Liver (tissue), 9 donors: Measurements from ENCODE around the gene GMEB2. TPM values are rescaled to one million over a fixed set of nuclear protein-coding genes. Genes with fewer than 3 reads are reported as not detected.

Experiments used
- DNase-seq: peaks from one replicate; pipeline ENCODE4 v3.0.0-alpha.2; 2017; ENCODE audit warnings: low spot score
- H3K27ac ChIP-seq, 2 donors: one replicate each; pipeline ENCODE4 v1.7.0; 2013; ENCODE audit warnings: inconsistent platforms in 2 of 2, low read length in 2 of 2, control low read depth in 1 of 2, low read depth in 1 of 2, mild to moderate bottlenecking in 1 of 2
- H3K27me3 ChIP-seq, 4 donors: one replicate each; pipeline versions ENCODE4 v1.6.1 to v1.7.0; 2013; ENCODE audit warnings: low read length in 3 of 4, inconsistent platforms in 1 of 4, mild to moderate bottlenecking in 1 of 4, moderate library complexity in 1 of 4; ENCODE audit not compliant: control insufficient read depth in 4 of 4, insufficient read depth in 4 of 4
- H3K36me3 ChIP-seq, 4 donors: one replicate each; pipeline versions ENCODE4 v1.6.1 to v1.7.0; 2013; ENCODE audit warnings: low read length in 3 of 4, mild to moderate bottlenecking in 3 of 4, low read depth in 1 of 4, moderate library complexity in 1 of 4; ENCODE audit not compliant: control insufficient read depth in 4 of 4, insufficient read depth in 3 of 4
- H3K4me1 ChIP-seq, 4 donors: one replicate each; pipeline versions ENCODE4 v1.6.1 to v1.7.0; 2013; ENCODE audit warnings: low read length in 3 of 4, mild to moderate bottlenecking in 3 of 4, moderate library complexity in 1 of 4; ENCODE audit not compliant: control insufficient read depth in 4 of 4, insufficient read depth in 4 of 4
- H3K4me3 ChIP-seq, 3 donors: one replicate each; pipeline versions ENCODE4 v1.6.1 to v1.7.0; 2013; ENCODE audit warnings: low read length in 3 of 3, control low read depth in 1 of 3, low read depth in 1 of 3, mild to moderate bottlenecking in 1 of 3
- H3K9ac ChIP-seq, 2 donors: one replicate each; pipeline ENCODE4 v1.7.0; 2013; ENCODE audit warnings: low read length in 2 of 2, mild to moderate bottlenecking in 2 of 2, moderate library complexity in 2 of 2, control low read depth in 1 of 2, low read depth in 1 of 2
- H3K9me3 ChIP-seq, 4 donors: one replicate each; pipeline versions ENCODE4 v1.6.1 to v1.7.0; 2013; ENCODE audit warnings: low read length in 3 of 4; ENCODE audit not compliant: control insufficient read depth in 4 of 4
- EGR1 ChIP-seq, 2 donors: IDR thresholded peaks; 2 replicates each; pipeline ENCODE4 v1.6.1; 2016 to 2018; ENCODE audit warnings: antibody characterized with exemption in 2 of 2, low read depth in 2 of 2
- FOXA1 ChIP-seq: IDR thresholded peaks from 2 replicates; pipeline ENCODE4 v1.6.1; 2016; ENCODE audit warnings: antibody characterized with exemption
- GABPA ChIP-seq, 2 donors: IDR thresholded peaks in 1 of 2; conservative IDR thresholded peaks in 1 of 2; 2 replicates each; pipeline ENCODE4 v1.6.1; 2016; ENCODE audit warnings: antibody characterized with exemption in 2 of 2, mild to moderate bottlenecking in 1 of 2, moderate library complexity in 1 of 2
- HNF4A ChIP-seq, 2 donors: conservative IDR thresholded peaks; 2 replicates each; pipeline ENCODE4 v1.6.1; 2016; ENCODE audit warnings: antibody characterized with exemption in 2 of 2, mild to moderate bottlenecking in 2 of 2
- HNF4G ChIP-seq: IDR thresholded peaks from 2 replicates; pipeline ENCODE4 v1.6.1; 2016; ENCODE audit warnings: antibody characterized with exemption
- JUND ChIP-seq, 2 donors: IDR thresholded peaks; 2 replicates each; pipeline ENCODE4 v1.6.1; 2016; ENCODE audit warnings: antibody characterized with exemption in 2 of 2
- NR2F2 ChIP-seq: IDR thresholded peaks from 2 replicates; pipeline ENCODE4 v1.6.1; 2016; ENCODE audit warnings: antibody characterized with exemption
- RAD21 ChIP-seq, 2 donors: IDR thresholded peaks; 2 replicates each; pipeline ENCODE4 v1.6.1; 2016; ENCODE audit warnings: antibody characterized with exemption in 2 of 2, mild to moderate bottlenecking in 2 of 2
- RXRA ChIP-seq, 2 donors: IDR thresholded peaks; 2 replicates each; pipeline ENCODE4 v1.6.1; 2017 to 2018; ENCODE audit warnings: antibody characterized with exemption in 2 of 2, mild to moderate bottlenecking in 1 of 2
- SP1 ChIP-seq: IDR thresholded peaks from 2 replicates; pipeline ENCODE4 v1.6.1; 2018; ENCODE audit warnings: antibody characterized with exemption, mild to moderate bottlenecking
- TAF1 ChIP-seq: conservative IDR thresholded peaks from 2 replicates; pipeline ENCODE4 v1.6.1; 2016; ENCODE audit warnings: antibody characterized with exemption, mild to moderate bottlenecking
- YY1 ChIP-seq: IDR thresholded peaks from 2 replicates; pipeline ENCODE4 v1.6.1; 2016; ENCODE audit warnings: antibody characterized with exemption, mild to moderate bottlenecking
- WGBS: extraction: QIAGEN DNeasy Blood & Tissue Kit; methylation state at CpG from one replicate; pipeline ENCODE4 v1.1.7; 2013; 5-methylcytosine and 5-hydroxymethylcytosine counted together
- polyA plus RNA-seq, 2 donors: library from polyadenylated mRNA; stranded (reverse) in 1 of 2; unstranded in 1 of 2; fragments of 200-250 nt in 1 of 2; fragments of >200 nt in 1 of 2; fragmentation: Nextera tagmentation in 1 of 2; extraction: Ambion mirVana in 1 of 2; gene quantifications; one replicate each; pipeline versions ENCODE4 v1.2.1 to v1.2.3, GENCODE V29; 2013 to 2015
- total RNA-seq, 2 donors: library from RNA; depleted of rRNA; stranded (reverse); fragments of >200 nt; gene quantifications; one replicate each; pipeline ENCODE4 v1.2.3, GENCODE V29; 2014
- TF ChIP-seq, protein P1 (sequence below): IDR thresholded peaks from 2 replicates; pipeline ENCODE4 v1.6.1; 2016; ENCODE audit warnings: antibody characterized with exemption
- TF ChIP-seq, protein P2 (sequence below): fragments of 150-350 bp; IDR thresholded peaks from 2 replicates; pipeline ENCODE4 v1.5.1; 2017; ENCODE audit warnings: improper control_type of control experiment, low read depth, low read length; ENCODE audit not compliant: missing input control
- TF ChIP-seq, protein P3 (sequence below): IDR thresholded peaks from 2 replicates; pipeline ENCODE4 v1.6.1; 2016; ENCODE audit warnings: antibody characterized with exemption, mild to moderate bottlenecking
- TF ChIP-seq, protein P4 (sequence below): IDR thresholded peaks from 2 replicates; pipeline ENCODE4 v1.6.1; 2016; ENCODE audit warnings: antibody characterized with exemption
- donor health status: healthy.
- donor health status: healthy.
- donor health status: healthy.
- donor health status: healthy.
- donor health status: healthy.

The GMEB2 gene
- total and polyA plus RNA-seq, 4 donors = 1.3 to 8.6 (median 5.3) TPM

DNA sequence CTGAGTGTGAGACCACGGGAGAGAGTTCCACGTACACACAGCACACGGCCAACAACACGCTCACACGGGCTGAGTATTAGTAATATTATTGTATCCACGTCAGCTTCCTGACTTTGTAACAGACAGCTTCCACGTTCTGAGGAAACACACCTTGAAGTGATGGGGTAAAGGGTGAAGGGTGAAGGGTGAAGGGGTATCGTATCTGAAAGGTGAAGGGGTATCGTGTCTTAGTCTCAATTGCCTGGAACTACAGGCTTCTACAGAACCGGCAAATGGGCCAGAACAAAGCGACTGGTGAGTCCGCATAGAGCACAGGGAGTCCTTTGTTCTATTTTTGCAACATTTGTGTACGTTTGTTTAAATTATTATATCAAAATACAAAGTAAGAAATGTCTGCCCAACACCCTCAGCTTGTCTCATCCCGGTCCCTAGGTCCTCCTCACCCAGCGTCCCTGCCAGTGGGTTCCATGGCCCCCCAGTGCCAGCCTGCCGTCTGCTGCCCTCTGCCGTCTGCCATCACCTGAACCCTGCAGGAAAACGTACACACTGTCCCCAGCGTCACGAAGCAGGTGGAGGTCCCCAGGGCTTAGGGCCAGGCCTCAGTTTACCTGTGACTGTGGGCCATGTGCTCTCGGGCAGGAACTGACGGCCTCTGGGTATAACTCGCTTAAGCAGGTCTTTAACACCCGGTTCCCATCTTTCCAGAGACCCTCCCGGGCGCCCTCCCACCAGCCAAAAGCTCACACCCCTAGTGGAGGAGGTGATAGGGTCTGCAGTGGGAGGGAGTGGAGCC lies 48.5 kb downstream of the GMEB2 start:
- Histone ChIP-seq H3K4me3 (no peak overlapping the region), H3K9me3 (no peaks in the 10 kb centered on the region), H3K27ac (no peak overlapping the region), H3K27me3 (peaks cover 0 to 2% (median 0%) of the 10 kb centered on the region in 4 donors), H3K4me1 (peaks cover 3 to 15% (median 10%) of the 10 kb centered on the region in 4 donors), H3K36me3 (no peaks in the 10 kb centered on the region), H3K9ac (no peak overlapping the region)
- WGBS = 83% methylated on average over 26 of the region's 26 CpGs
- no peak for TF ChIP-seq RAD21 (IDR thresholded peaks at IDR 0.05)
- no peak for TF ChIP-seq YY1
- TF ChIP-seq, protein P1, sequence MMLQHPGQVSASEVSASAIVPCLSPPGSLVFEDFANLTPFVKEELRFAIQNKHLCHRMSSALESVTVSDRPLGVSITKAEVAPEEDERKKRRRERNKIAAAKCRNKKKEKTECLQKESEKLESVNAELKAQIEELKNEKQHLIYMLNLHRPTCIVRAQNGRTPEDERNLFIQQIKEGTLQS = no peak
- TF ChIP-seq, protein P2, sequence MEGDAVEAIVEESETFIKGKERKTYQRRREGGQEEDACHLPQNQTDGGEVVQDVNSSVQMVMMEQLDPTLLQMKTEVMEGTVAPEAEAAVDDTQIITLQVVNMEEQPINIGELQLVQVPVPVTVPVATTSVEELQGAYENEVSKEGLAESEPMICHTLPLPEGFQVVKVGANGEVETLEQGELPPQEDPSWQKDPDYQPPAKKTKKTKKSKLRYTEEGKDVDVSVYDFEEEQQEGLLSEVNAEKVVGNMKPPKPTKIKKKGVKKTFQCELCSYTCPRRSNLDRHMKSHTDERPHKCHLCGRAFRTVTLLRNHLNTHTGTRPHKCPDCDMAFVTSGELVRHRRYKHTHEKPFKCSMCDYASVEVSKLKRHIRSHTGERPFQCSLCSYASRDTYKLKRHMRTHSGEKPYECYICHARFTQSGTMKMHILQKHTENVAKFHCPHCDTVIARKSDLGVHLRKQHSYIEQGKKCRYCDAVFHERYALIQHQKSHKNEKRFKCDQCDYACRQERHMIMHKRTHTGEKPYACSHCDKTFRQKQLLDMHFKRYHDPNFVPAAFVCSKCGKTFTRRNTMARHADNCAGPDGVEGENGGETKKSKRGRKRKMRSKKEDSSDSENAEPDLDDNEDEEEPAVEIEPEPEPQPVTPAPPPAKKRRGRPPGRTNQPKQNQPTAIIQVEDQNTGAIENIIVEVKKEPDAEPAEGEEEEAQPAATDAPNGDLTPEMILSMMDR = no peak
- TF ChIP-seq SP1 = no peak
- TF ChIP-seq RXRA (IDR thresholded peaks at IDR 0.05) = no peak
- TF ChIP-seq, protein P3, sequence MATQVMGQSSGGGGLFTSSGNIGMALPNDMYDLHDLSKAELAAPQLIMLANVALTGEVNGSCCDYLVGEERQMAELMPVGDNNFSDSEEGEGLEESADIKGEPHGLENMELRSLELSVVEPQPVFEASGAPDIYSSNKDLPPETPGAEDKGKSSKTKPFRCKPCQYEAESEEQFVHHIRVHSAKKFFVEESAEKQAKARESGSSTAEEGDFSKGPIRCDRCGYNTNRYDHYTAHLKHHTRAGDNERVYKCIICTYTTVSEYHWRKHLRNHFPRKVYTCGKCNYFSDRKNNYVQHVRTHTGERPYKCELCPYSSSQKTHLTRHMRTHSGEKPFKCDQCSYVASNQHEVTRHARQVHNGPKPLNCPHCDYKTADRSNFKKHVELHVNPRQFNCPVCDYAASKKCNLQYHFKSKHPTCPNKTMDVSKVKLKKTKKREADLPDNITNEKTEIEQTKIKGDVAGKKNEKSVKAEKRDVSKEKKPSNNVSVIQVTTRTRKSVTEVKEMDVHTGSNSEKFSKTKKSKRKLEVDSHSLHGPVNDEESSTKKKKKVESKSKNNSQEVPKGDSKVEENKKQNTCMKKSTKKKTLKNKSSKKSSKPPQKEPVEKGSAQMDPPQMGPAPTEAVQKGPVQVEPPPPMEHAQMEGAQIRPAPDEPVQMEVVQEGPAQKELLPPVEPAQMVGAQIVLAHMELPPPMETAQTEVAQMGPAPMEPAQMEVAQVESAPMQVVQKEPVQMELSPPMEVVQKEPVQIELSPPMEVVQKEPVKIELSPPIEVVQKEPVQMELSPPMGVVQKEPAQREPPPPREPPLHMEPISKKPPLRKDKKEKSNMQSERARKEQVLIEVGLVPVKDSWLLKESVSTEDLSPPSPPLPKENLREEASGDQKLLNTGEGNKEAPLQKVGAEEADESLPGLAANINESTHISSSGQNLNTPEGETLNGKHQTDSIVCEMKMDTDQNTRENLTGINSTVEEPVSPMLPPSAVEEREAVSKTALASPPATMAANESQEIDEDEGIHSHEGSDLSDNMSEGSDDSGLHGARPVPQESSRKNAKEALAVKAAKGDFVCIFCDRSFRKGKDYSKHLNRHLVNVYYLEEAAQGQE = no peak
- no peak for TF ChIP-seq EGR1 (IDR thresholded peaks at IDR 0.05; ENCODE audit: low read depth in 2 of 2)
- TF ChIP-seq NR2F2 = no peak
- TF ChIP-seq FOXA1 = no peak
- no peak for TF ChIP-seq HNF4A (conservative IDR thresholded peaks at IDR 0.05)
- TF ChIP-seq GABPA (IDR thresholded peaks at IDR 0.05 in 1 of 2, conservative IDR thresholded peaks at IDR 0.05 in 1 of 2) = no peak
- TF ChIP-seq TAF1 = no peak
- no peak for DNase-seq

DNA sequence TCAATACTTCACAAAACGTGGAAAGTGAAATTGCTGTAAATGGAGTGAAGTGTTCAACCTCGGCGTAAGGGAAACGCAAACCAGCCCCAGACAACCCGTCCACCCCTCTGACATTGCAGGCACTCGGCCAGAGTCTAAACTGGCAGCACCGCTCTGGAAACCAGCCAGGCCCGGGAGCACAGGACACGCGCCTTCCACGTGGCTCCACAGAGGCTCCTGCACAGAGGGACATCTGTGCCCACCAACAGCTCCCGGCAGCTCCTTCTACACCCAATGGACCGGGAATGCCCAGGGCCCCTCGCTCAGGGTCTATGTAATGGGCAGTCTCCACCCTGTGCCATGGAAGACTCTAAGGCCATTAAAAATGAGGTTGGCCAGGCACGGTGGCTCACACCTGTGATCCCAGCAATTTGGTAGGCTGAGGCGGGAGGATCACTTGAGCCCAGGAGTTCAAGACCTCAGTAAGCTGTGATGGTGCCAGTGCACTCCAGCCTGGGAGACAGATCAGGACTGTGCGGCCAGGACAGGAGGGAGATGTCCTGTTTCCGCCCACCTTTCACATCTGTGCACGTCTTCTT lies 49.5 kb downstream of the GMEB2 start:
- H3K27me3 ChIP-seq = peaks cover 0 to 2% (median 0%) of the 10 kb centered on the region in 4 donors
- H3K27ac ChIP-seq = peak overlapping the region in 1 of 2 donors; percentile 46
- H3K36me3 ChIP-seq = no peaks in the 10 kb centered on the region
- H3K9me3 ChIP-seq = no peaks in the 10 kb centered on the region
- no peak for DNase-seq
- no peak overlapping the region for H3K4me3 ChIP-seq
- peaks cover 6 to 22% (median 16%) of the 10 kb centered on the region in 4 donors for H3K4me1 ChIP-seq
- H3K9ac ChIP-seq = no peak overlapping the region
- 47% methylated on average over 19 of the region's 19 CpGs for WGBS
- peak; percentile 37 to 73 for TF ChIP-seq HNF4A (conservative IDR thresholded peaks at IDR 0.05)
- no peak for TF ChIP-seq NR2F2
- TF ChIP-seq, protein P4, sequence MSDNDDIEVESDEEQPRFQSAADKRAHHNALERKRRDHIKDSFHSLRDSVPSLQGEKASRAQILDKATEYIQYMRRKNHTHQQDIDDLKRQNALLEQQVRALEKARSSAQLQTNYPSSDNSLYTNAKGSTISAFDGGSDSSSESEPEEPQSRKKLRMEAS = no peak
- TF ChIP-seq JUND (IDR thresholded peaks at IDR 0.05) = no peak
- TF ChIP-seq, protein P2 = no peak
- TF ChIP-seq, protein P3 = no peak
- no peak for TF ChIP-seq GABPA (IDR thresholded peaks at IDR 0.05 in 1 of 2, conservative IDR thresholded peaks at IDR 0.05 in 1 of 2)
- no peak for TF ChIP-seq TAF1
- TF ChIP-seq RAD21 (IDR thresholded peaks at IDR 0.05) = no peak
- TF ChIP-seq, protein P1 = no peak
- no peak for TF ChIP-seq YY1
- no peak for TF ChIP-seq HNF4G
- TF ChIP-seq EGR1 (IDR thresholded peaks at IDR 0.05; ENCODE audit: low read depth in 2 of 2) = no peak
- no peak for TF ChIP-seq SP1
